GM19239 (cell line): ENCODE results near the gene FOLR1.
"Not testable (repeated sequence)": the region's sequence is repeated elsewhere in the genome, so short reads cannot be mapped to it uniquely, and the experiment has no call there.

Source experiments
- DNase-seq: peaks from one replicate; pipeline ENCODE4 v3.0.0; 2011; ENCODE audit warnings: low spot score; ENCODE audit not compliant: insufficient read length
- FAIRE-seq: peaks from 2 replicates; lab custom pipeline; 2011; peaks lifted over from hg19 to GRCh38; lab: Jason Lieb, UNC

The FOLR1 gene

DNA sequence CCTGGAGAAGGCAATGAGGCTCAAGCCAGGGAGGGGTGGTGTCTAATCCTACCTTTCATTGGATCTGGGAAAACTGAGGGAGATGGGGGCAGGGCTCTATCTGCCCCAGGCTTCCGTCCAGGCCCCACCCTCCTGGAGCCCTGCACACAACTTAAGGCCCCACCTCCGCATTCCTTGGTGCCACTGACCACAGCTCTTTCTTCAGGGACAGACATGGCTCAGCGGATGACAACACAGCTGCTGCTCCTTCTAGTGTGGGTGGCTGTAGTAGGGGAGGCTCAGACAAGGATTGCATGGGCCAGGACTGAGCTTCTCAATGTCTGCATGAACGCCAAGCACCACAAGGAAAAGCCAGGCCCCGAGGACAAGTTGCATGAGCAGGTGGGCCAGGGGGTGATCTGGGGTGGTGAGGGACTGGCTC is at the start of gene FOLR1:
FOLR1 (plus strand) TSS at position 180 of the 421 bp plus-strand sequence; CDS start at position 214, 34 bp downstream.
- no peak for FAIRE-seq
- DNase-seq: no peak

DNA sequence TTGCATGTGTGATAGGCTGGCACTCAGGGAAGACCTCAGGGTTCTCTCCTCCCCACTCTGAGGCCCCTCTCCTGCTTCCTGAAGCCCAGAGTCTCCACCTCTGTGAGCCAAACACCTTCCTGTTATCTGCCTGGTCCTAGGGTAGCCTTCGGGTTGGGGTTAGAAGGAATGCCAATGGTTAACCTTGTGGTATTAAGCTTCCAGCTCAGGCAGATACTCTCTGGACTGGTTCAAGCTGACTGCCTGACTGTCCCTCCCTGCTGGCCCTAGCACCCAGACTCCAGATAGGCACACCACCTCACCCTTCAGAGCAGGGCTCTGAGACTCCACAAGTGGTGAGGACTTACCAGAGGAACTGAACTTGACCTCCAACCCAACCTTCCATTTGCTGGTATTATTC is 49.4 kb upstream of the FOLR1 start:
- not testable (repeated sequence) for DNase-seq, FAIRE-seq

DNA sequence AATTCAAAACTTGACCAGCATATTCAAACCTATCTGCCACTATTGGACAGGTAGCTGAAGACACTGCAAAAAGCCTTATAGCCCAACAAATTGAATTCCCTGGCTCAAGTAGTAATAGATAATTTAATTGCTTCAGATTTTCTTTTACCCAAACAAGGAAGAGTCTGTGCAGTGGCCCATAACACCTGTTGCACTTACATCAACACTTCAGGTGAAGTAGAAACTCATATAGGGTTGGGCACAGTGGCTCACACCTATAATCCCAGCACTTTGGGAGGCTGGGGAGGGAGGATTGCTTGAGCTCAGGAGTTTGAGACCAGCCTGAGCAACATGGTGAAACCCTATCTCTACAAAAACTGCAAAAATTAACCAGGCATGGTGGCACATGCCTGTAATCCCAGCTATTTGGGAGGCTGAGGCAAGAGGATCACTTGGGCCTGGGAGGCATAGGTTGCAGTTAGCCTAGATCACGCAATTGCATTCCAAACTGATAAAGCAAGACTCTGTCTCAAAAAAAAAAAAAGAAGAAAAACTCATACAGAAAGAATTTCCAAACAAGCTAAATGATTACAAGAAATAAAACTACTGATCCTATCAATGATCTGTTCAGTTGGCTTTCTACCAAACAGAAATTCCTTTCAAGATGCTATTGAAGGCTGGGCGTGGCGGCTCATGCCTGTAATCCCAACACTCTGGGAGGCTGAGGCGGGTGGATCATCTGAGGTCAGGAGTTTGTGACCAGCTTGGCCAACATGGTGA is 47.0 kb upstream of the FOLR1 start:
- DNase-seq: no peak
- FAIRE-seq: no peak

DNA sequence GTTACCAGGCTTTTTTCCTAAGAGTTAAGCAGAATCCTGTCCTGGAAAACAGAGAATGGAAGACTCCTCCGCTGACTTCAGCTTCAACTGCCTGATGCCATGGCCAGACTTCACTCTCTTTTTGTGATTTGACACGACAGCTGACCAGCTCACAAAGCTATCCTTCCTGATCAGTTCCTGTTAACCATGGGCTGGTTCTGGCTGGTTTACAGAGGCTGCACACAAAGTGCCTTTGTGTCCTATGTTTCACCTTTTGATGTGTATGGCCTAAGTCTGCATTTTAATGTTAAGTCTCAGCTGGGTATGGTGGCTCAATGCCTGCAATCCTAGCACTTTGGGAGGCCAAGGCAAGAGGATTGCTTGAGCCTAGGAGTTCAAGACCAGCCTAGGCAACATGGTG is 45.3 kb upstream of the FOLR1 start:
- no peak for FAIRE-seq

DNA sequence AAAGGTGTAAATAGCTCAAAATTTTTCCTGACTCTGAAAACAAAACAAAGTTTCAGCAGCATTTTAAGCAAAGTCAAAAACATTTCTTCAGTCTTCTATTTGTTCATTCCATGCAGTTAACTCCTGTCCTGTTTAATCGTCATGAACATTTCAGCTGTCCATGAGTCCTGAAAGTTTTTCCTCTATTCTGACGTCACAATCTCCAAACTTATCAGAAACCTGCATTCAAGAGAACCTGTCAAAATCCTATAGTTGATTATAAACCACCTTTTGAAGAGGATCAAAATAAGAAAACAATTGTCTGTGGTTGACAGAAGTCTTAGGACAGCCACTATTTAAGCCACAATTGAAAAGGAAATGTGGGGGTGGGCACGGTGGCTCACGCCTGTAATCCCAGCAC is 41.1 kb upstream of the FOLR1 start:
- DNase-seq (no peak), FAIRE-seq (no peak)

More for the DNA sequence above, 45.3 kb upstream of the FOLR1 start:
- DNase-seq: no peak

DNA sequence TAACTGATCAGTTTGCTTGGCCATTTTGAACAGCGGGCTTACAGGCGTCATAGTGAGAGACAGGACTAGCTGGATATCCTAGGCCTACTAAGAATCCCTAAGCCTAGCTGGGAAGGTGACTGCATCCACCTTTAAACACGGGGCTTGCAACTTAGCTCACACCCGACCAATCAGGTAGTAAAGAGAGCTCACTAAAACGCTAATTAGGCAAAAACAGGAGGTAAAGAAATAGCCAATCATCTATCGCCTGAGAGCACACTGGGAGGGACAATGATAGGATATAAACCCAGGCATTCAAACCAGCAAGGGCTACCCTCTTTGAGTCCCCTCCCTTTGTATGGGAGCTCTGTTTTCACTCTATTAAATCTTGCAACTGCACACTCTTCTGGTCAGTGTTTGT is 38.1 kb upstream of the FOLR1 start:
- DNase-seq, FAIRE-seq: not testable (repeated sequence)

DNA sequence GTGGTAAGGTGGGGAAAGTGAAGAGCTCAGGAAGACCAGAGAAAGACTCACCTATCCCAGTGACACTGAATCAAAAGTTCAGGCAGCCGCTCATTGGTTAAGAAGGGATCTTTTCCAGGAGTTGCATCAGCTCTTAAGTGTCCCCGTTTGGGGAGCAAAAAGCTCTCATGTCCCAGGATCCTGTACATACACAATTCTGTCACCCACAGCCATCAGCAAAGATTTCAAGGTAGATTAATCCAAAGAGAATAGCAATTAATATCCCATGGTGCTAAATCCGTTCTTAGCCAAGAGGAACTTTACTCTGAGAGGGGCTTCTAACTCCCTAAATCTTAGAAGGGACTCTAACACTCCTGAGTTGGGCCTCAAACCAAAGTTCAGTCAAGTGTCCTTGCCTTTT is 37.1 kb upstream of the FOLR1 start:
- FAIRE-seq (no peak), DNase-seq (no peak)

DNA sequence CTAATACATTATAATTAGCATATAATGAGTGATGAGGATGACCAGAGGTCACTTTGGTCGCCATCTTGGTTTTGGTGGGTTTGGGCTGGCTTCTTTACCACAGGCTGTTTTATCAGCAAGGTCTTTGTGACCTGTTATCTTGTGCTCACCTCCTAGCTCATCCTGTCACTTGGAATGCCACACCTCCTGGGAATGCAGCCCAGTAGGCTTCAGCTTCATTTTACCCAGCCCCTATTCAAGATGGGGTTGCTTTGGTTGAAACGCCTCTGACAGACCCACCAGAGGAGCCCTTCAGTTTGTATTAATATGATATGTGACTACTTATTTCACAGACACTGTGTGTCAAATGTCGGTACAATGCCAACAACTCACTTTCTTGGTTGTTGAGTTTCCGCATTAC is 36.2 kb upstream of the FOLR1 start:
- no peak for FAIRE-seq
- no peak for DNase-seq

DNA sequence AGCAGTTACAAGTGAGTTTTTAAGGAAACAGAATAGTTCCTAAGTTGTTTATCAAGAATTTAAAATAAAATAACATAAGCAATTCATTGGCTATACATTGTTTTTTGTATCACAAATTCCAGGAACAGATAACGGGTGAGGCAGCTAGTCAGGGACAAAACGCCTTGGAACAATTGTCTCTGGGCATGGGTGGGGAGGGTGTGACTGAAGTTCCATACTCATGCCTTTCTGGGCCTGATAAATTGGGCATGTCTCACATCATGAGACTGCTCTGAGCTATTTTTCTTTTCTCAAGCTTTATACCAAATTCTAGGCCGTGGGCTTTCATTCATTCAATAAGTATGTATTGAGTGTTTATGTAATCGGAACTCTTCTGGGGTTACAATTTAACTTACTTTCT is 34.8 kb upstream of the FOLR1 start:
- FAIRE-seq: no peak
- no peak for DNase-seq

DNA sequence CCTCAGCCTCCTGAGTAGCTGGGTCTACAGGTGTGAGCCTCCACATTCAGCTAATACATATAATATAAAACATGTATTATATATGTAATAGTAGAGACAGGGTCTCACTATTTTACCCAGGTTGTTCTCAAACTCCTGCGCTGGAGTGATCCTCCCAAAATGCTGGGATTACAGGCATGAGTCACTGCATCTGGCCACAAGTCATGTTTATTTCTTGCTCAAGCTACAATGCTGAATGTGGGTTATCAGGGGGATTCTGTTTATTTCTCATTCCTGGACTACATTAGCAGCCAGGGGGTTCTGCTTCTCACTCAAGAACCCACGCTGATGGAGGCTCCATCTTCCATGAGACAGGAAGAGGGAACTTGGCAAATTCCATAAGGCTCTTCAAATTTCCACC is 31.6 kb upstream of the FOLR1 start:
- DNase-seq: no peak
- FAIRE-seq: no peak

DNA sequence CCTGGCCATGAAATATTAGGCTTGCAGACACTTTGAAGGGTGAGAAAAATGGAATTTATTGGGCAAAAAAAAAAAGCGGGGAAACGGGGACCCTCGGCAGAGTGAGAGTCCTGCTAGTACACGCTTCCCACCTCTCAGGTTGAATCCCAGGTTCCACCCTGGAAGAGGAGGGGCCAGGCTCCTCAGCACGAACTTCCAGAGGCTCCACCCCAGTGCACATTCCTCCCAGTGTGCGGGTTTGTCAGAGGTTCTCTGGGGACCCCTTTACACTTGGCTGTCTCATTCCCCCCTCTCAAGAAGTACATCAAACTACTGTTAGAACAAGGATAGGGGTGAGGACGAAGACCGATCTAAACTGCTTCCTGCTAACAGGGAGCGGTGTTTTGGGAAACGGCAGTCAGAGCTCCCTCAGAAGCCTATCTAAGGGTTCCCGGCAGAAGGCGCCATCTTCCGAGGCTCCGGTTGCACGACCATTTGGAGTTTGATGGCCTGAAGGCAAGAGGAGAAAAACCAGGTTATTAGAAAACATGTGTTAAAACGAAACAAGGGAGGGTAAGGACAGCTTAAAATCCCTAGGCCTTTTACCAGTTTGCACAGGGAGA is 28.9 kb upstream of the FOLR1 start:
- FAIRE-seq: no peak
- no peak for DNase-seq

DNA sequence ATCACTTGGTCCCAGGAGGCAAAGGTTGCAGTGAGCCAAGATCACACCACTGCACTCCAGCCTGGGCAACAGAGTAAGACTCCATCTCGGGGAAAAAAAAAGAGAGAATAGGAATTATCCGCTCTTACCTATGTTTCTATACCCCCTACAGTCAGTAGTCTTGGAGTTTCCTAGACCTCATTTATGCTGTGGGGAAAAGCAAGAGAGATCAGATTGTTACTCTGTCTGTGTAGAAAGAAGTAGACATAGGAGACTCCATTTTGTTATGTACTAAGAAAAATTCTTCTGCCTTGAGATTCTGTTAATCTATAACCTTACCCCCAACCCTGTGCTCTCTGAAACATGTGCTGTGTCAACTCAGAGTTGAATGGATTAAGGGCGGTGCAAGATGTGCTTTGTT is 27.8 kb upstream of the FOLR1 start:
- FAIRE-seq, DNase-seq: not testable (repeated sequence)

DNA sequence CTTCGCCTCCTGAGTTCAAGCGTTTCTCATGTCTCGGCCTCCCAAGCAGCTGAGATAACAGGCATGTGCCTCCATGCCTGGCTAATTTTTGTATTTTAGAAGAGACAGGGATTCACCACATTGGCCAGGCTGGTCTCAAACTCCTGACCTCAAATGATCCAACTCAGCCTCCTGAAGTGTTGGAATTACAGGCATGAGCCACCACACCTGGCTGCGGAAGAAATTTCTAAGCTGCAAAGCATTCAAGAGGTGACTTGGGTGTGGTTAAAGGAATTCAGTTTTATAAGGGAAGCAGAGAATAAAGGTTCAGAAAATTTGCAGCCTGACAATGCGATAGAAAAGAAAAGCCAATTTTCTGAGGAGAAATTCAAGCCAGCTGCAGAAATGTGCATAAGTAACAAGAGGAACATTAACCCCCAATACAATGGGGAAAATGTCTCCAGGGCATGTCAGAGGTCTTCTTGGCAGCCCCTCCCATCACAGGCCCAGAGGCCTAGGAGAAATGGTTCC is 22.8 kb upstream of the FOLR1 start:
- DNase-seq, FAIRE-seq: not testable (repeated sequence)

DNA sequence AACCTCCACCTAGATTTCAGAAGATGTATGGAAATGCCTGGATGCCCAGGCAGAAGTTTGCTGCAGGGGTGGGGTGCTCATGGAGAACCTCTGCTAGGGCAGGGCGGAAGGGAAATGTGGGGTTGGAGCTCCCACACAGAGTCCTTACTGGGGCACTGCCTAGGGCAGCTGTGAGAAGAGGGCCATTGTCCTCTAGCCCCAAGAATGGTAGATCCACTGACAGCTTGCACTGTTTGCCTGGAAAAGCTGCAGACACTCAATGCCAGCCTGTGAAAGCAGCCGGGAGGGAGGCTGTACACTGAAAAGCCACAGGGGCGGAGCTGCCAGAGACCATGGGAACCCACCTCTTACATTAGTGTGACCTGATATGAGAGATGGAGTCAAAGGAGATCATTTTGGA is 22.2 kb upstream of the FOLR1 start:
- DNase-seq, FAIRE-seq: not testable (repeated sequence)

DNA sequence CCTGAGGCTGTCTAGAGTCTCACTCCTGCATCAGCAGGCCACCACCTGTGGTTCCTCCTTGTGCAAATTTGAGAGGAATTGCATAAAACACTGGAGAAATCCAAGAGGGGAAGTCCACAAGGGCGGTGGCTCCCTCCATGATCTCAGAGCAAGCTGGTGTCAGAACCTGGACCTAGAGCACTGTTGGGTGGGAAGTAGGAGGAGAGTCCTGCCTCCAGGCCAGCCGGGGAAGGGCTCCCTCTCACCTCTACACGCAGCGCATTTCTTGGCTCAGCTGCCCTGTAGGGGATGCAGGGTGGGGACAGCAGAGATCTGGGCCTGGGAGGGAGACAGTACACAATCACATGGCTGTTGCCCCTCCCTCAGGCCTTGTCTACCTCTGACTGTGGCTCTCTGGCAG is 19.9 kb upstream of the FOLR1 start:
- not testable (repeated sequence) for DNase-seq, FAIRE-seq

DNA sequence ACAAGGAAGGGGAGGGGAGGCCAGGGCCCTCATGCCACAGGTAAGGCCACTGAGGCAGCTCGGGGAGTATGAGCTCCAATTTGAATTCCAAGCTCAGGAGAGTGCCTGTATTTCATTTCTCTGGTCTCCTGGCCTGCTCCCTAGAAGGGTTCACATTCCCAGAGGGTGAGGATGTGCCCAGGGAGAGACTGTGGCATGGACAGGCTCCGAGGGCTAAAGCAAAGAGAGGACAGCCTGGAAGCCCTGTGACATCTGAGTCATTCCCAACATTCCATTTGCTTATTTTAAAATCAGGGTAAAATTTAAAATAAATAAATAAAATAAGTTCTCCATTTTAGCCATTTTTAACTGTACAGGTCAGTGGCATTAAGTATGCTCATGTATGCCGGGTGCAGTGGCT is 18.6 kb upstream of the FOLR1 start:
- FAIRE-seq (no peak), DNase-seq (no peak)

DNA sequence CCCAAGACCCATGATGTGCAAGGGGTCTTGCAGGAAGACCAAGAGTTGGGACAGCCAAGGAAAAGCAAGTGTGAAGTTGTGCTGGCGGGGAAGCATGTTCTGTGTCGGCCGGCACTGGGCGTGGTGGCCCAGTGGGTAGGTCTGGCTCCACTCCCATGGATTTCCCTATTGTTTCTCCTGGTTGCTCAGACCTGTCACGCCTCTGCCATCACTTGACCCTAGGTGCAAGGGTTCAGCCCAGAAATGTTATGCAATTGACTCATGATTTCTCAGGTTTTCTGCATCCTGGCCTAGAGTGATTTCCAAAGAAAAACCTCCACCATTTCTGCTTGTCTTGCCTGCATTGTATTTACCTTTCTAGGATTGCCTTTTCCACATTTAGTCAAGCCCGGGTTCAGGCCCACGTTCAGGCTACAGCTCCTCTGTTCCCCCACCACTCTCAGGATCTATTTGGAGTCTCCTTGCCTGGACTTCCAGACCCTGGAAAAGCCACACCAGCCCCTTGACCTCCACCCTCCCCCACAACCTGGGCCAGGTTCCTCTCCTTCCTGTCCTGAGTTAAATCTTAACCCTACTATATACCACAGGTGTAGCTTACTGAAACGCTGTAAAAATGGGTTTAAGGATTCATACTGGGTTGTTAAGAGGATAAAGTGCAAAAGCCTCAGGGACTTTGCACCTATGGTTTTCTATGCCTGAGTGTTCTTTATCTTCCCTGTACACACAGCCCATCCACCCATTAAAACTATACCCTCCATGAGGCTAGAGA is 17.5 kb upstream of the FOLR1 start:
- FAIRE-seq (no peak), DNase-seq (no peak)

DNA sequence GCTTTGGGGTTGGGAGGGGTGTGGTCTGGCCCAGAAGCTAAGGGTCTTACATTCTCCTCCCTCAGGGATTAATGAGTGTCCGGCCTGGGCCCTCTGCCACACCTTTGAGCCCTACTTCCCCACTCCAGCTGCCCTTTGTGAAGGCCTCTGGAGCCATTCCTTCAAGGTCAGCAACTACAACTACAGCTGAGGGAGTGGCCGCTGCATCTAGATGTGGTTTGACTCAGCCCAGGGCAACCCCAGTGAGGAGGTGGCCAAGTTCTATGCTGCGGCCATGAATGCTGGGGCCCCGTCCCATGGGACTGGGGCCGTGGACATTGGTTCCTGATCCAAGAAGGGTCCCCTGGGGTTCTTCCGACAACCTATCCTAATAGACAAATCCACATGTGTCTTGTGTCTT is 14.3 kb upstream of the FOLR1 start:
- no peak for DNase-seq
- no peak for FAIRE-seq

DNA sequence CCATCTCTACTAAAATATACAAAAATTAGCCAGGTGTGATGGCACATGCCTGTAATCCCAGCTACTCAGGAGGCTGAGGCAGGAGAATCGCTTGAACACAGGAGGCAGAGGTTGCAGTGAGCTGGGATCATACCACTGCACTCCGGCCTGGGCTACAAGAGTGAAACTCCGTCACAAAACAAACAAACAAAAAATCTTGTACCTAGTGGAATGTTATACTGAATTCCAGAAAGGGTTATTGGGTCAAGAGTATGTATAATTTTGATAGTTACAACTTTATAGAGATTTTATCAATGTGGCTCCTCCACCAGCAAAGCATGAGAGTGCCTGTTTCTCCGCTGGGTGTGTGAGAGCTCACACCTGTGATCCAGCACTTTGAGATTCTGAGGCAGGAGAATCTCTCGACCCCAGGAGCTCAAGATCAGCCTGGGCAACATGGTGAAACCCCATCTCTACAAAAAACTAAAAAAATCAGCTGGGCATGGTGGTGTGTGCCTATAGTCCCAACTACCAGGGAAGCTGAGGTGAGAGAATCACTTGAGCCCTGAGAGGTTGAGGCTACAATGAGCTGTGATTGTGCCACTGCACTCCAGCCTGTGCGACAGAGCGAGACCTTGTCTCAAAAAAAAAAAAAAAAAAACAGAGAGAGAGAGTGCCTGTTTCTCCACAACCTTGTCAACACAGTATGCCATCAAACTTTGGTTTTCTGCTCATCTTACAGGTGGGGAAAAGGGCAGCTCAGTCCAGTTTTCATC is 12.7 kb upstream of the FOLR1 start:
- no peak for FAIRE-seq
- DNase-seq: no peak

DNA sequence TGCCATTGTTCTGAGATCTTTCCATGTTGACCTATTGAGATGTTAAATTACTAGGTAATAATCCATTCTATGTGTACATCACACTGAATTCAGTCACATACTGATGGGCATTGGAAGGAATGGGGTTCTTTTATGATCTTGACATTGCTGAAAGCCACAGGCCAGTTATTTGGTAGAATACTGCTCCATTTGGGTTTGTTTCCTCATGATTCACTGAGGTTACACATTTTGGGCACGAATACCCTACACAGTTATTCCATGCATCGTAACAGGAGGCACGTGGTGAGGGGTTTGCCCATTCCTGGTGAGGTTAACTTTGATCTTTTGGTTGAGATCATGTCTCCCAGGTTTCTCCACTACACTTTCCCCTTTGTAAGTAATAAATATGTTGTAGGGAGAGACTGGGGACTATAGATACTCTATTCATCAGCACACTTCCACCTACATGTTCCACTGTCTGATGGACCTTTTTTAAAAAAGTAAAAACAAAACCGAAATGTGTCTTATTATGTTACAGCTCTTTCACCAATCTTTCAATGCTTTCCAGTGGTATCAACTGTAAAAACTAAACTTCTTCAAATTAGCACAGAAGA is 12.0 kb upstream of the FOLR1 start:
- no peak for FAIRE-seq
- DNase-seq: no peak
